Measurements from ENCODE around the gene TMEM242. TPM values are rescaled to one million over a fixed set of nuclear protein-coding genes. Genes with fewer than 3 reads are reported as not detected.

Gene TMEM242
- total and polyA plus RNA-seq, 8 donors, result 10.9 to 15.2 (median 12.8) TPM

GRCh38 chr6:157245436-157245835 is 77.9 kb downstream of the TMEM242 start:
- H3K9me3 ChIP-seq, result peaks cover 0 to 5% of the 10 kb centered on the region in 2 donors
- H3K4me1 ChIP-seq, result peaks cover 0 to 3% of the 10 kb centered on the region in 2 donors
- peaks cover 0 to 6% of the 10 kb centered on the region in 2 donors for H3K27me3 ChIP-seq
- H3K27ac ChIP-seq, result no peak overlapping the region
- H3K4me3 ChIP-seq, result no peak overlapping the region
- intact Hi-C loops (cut with DNase I), result no loop called here
- H3K36me3 ChIP-seq, result no peaks in the 10 kb centered on the region
- TF ChIP-seq, protein P1, sequence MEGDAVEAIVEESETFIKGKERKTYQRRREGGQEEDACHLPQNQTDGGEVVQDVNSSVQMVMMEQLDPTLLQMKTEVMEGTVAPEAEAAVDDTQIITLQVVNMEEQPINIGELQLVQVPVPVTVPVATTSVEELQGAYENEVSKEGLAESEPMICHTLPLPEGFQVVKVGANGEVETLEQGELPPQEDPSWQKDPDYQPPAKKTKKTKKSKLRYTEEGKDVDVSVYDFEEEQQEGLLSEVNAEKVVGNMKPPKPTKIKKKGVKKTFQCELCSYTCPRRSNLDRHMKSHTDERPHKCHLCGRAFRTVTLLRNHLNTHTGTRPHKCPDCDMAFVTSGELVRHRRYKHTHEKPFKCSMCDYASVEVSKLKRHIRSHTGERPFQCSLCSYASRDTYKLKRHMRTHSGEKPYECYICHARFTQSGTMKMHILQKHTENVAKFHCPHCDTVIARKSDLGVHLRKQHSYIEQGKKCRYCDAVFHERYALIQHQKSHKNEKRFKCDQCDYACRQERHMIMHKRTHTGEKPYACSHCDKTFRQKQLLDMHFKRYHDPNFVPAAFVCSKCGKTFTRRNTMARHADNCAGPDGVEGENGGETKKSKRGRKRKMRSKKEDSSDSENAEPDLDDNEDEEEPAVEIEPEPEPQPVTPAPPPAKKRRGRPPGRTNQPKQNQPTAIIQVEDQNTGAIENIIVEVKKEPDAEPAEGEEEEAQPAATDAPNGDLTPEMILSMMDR (IDR thresholded peaks at IDR 0.05), result no peak
- ATAC-seq (no peak), DNase-seq (no peak)

DNA sequence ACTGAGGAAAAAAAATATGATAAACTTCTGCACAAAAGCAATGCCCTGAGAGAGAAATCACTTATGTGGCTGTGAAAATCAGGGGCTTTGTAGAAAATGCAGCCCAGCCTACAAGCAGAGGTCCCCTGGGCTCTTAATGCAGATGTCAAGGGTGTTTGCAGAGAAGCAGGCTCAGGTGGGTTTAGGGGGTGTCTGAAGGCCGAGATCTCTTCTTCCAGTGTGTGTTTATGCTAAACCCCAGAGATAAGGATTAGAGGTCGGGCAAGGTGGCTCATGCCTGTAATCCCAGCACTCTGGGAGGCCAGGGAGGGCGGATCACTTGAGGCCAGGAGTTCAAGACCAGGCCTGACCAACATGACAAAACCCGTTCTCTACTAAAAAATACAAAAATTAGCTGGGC is 78.5 kb downstream of the TMEM242 start:
- H3K36me3 ChIP-seq, result no peaks in the 10 kb centered on the region
- DNase-seq (no peak), ATAC-seq (no peak)
- H3K4me1 ChIP-seq, result peaks cover 0 to 9% of the 10 kb centered on the region in 2 donors
- intact Hi-C loops (cut with DNase I), result no loop called here
- peaks cover 0 to 5% of the 10 kb centered on the region in 2 donors for H3K9me3 ChIP-seq
- TF ChIP-seq, protein P1 (IDR thresholded peaks at IDR 0.05), result no peak
- peaks cover 0 to 7% of the 10 kb centered on the region in 2 donors for H3K27me3 ChIP-seq
- H3K27ac ChIP-seq, result no peak overlapping the region
- H3K4me3 ChIP-seq, result no peak overlapping the region

- Histone ChIP-seq H3K27ac (no peak overlapping the region), H3K27me3 (peaks cover 0 to 7% of the 10 kb centered on the region in 2 donors), H3K4me1 (peaks cover 0 to 9% of the 10 kb centered on the region in 2 donors), H3K36me3 (no peaks in the 10 kb centered on the region), H3K4me3 (no peak overlapping the region), H3K9me3 (peaks cover 0 to 5% of the 10 kb centered on the region in 2 donors)
- no peak for ATAC-seq
- TF ChIP-seq, protein P1 (IDR thresholded peaks at IDR 0.05), result no peak
- intact Hi-C loops (cut with DNase I), result no loop called here
- DNase-seq, result no peak
These were observed 79.1 kb downstream of the TMEM242 start for GRCh38 chr6:157244175-157244574.

DNA sequence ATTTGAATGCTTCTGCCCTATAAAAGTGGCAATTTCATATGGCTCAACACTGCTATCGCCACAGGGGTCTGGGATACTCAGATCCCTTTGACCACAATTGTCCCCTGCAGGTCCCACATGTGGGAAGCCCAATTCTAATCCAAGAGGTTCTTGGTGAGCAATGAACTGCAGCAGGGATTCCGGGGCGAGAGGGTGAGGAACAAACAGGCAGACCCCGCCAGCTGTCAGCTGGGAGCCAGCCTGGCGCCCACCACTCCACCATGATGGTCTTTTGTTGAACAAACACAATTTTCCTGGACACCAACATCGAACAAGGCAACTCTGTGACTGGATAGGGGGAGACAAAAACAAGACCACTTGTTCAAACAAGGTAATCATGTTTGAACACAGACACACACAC is 80.5 kb downstream of the TMEM242 start:
- Histone ChIP-seq H3K4me1 (peaks cover 0 to 9% of the 10 kb centered on the region in 2 donors), H3K27me3 (peaks cover 0 to 11% of the 10 kb centered on the region in 2 donors), H3K36me3 (no peaks in the 10 kb centered on the region), H3K9me3 (no peaks in the 10 kb centered on the region), H3K4me3 (no peak overlapping the region), H3K27ac (no peak overlapping the region)
- ATAC-seq (no peak), DNase-seq (no peak)
- TF ChIP-seq, protein P1 (IDR thresholded peaks at IDR 0.05), result no peak
- intact Hi-C loops (cut with DNase I), result no loop called here

DNA sequence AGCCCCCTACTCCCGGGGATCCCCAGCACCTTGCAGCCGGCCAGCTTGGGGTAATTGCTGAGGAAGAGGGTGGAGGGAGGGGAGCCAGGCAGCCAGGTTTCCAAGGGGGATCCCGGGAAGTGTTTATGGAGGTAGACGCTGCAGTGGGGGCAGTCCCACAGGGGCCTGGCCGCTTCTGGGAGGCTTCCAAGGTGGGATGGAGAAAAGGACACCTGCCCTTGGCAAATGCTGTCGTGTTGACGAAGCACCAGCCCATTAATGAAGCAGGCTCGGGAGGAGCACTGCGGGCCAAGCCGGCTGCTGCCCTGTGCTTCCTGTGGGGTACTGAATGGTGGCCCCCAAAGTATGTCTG is 82.4 kb downstream of the TMEM242 start:
- H3K27me3 ChIP-seq, result peaks cover 8 to 29% of the 10 kb centered on the region in 2 donors
- H3K4me3 ChIP-seq, result no peak overlapping the region
- H3K9me3 ChIP-seq, result no peaks in the 10 kb centered on the region
- H3K4me1 ChIP-seq, result peaks cover 5 to 18% of the 10 kb centered on the region in 2 donors
- H3K27ac ChIP-seq, result no peak overlapping the region
- TF ChIP-seq, protein P1 (IDR thresholded peaks at IDR 0.05), result no peak
- no peak for ATAC-seq
- intact Hi-C loops (cut with DNase I), result no loop called here
- DNase-seq, result no peak
- no peaks in the 10 kb centered on the region for H3K36me3 ChIP-seq
